ENCODE results near the gene FABP1.

FABP1 gene

DNA sequence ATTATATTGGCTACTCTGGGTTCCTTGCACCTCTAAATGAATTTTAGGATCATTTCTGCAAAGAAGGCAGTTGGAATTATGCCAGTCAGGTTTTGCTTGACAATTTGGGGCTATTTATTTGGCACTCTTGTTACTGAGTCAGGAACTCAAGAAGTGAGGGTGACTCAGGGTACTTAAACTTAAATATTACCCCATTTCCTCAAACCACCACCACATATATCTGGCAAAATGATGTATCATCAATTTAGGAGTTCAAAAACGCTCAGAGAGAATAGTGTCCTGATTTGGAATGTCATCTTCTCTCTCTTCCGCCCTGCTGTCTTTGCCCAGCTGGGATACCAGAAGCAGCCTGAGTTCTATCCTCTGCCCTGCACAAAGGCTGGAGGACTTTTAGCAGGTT, 39.9 kb upstream of the FABP1 start:
- DNase-seq (ENCODE audit: low read depth), result no peak
- TF ChIP-seq, protein P1, sequence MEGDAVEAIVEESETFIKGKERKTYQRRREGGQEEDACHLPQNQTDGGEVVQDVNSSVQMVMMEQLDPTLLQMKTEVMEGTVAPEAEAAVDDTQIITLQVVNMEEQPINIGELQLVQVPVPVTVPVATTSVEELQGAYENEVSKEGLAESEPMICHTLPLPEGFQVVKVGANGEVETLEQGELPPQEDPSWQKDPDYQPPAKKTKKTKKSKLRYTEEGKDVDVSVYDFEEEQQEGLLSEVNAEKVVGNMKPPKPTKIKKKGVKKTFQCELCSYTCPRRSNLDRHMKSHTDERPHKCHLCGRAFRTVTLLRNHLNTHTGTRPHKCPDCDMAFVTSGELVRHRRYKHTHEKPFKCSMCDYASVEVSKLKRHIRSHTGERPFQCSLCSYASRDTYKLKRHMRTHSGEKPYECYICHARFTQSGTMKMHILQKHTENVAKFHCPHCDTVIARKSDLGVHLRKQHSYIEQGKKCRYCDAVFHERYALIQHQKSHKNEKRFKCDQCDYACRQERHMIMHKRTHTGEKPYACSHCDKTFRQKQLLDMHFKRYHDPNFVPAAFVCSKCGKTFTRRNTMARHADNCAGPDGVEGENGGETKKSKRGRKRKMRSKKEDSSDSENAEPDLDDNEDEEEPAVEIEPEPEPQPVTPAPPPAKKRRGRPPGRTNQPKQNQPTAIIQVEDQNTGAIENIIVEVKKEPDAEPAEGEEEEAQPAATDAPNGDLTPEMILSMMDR (conservative IDR thresholded peaks at IDR 0.05; ENCODE audit: low read depth, low read length), result no peak
- no peak overlapping the region for H3K4me3 ChIP-seq (ENCODE audit: low read depth, low read length)

DNA sequence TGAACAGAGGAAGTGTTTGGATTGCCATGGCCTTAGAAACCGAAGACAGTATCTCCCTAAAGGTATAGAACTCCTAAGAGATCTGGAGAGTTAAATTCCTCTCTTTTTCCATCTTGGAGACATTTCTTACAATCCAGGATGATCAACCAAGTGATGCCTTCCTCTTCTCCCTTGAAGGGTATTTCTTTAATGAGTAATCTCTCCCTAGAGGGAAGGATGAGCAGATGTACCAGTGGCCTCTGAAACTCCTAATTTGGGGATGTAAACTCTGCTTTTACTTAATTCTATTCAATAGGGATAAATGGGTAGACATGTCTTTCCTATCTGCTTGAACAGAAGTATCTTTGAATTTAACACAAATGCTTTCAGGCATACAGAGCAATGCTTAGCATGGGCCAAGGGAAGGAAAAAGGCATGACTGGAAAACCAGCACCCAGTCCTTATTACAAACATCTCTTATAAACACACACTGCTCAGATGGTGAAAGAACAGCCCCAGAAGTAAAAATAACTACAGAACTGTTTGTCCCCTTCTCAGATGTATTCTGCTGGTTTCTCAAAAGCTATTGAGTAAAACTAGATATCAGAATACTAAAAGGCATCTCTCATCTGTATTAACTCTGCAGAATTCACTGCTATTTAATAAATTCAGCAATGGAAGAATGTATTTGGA, 37.6 kb upstream of the FABP1 start:
- no peak for DNase-seq (ENCODE audit: low read depth)
- TF ChIP-seq, protein P1 (conservative IDR thresholded peaks at IDR 0.05; ENCODE audit: low read depth, low read length), result no peak
- no peak overlapping the region for H3K4me3 ChIP-seq (ENCODE audit: low read depth, low read length)

DNA sequence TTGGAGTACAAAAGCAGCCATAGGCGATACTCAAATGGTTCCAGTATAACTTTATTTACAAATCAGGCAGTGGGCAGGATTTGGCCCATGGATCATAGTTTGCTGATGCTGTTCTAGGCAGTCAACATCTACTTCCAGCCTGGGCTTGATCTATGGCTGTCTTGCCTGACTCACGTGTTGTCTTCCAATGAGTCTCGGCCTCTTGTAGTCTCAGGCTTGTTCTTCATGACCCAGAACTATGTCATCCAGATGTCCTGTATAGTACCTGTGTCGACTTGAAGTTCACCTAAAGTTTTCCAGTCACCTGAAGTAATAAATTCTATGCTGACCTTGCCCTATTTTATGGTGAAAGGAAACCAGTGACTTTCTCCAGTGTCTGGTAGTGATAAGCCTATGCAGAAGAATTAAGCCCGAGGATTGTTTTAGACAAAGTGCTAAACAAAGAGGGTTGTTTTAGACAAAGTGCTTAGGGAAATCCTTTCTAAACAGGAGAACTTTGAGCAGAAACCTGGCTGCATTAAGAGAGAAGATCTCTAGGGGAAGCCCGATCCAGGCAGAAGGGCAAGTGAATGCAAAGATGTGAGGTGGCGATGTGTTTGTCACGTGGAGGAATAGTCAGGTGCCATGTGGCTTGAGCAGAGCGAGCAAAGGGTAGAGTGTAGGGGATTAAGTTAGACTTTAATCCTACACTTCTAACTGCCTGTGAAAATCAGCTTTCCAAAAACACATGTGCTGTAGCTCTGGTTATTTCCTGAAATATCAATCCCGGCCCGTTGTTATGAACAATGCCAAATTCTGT, 33.8 kb upstream of the FABP1 start:
- TF ChIP-seq, protein P1 (conservative IDR thresholded peaks at IDR 0.05; ENCODE audit: low read depth, low read length), result no peak

DNA sequence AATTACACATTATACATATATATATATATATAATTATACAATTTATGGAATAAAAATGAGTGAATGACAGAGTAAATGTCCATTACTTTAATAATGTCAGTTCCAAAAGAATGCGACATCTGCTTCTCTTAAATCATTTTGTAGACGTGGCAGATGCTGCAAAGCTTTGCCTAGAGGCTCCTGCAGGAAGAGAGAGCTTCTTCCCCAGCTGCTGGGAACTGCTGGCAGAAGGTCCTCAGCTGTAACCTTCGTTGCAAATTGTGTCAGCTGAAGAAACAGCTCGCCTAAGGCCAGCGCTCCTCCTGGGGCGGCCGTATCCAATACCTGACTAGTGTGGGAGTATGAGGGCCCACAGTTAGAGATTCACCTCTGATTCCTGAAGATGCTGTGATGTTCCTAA, 32.7 kb upstream of the FABP1 start:
- no peak for DNase-seq (ENCODE audit: low read depth)
- TF ChIP-seq, protein P1 (conservative IDR thresholded peaks at IDR 0.05; ENCODE audit: low read depth, low read length), result no peak
- no peak overlapping the region for H3K4me3 ChIP-seq (ENCODE audit: low read depth, low read length)

More for the DNA sequence above, 33.8 kb upstream of the FABP1 start:
- no peak for DNase-seq (ENCODE audit: low read depth)
- H3K4me3 ChIP-seq (ENCODE audit: low read depth, low read length), result no peak overlapping the region

DNA sequence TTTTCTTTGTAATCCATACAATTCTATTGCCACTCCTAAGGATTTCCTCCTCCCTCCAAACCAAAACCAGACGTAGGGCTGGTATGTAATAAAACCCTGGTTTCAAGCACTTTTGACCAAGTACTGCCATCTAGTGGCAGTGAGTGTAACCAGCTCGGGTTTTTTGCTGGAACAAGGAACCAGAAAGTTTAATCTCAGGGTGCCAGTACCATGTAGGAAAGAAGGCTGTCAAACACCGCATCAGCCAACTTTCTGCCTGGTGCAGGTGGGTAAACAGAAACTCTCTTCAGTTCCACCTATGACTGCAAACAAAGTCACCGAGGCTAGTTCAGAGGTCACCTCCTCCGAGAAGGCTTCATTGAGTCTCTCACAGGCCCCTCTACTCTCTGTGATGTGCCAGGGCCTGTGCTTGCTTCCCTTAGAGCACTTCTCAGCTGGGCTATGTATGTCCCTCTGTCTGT, 32.1 kb upstream of the FABP1 start:
- peak; percentile 84 for DNase-seq (ENCODE audit: low read depth)
- H3K4me3 ChIP-seq (ENCODE audit: low read depth, low read length), result no peak overlapping the region
- TF ChIP-seq, protein P1 (conservative IDR thresholded peaks at IDR 0.05; ENCODE audit: low read depth, low read length), result peak; percentile 91

DNA sequence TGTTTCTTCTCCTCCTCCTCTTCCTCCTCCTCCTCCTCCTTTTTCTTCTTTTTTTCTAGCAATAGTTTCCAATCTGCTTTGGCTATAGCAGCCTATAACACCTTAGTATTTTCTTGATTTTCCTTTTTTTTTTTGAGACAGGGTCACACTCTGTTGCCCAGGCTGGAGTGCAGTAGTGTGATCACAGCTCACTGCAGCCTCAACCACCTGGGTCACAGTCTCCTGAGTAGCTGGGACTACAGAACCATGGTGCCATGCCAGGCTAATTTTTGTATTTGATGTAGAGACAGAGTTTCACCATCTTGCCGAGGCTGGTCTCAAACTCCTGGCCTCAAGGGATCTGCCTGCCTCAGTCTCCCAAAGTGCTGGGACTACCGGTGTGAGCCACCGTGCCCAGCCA, 31.6 kb upstream of the FABP1 start:
- no peak overlapping the region for H3K4me3 ChIP-seq (ENCODE audit: low read depth, low read length)
- TF ChIP-seq, protein P1 (conservative IDR thresholded peaks at IDR 0.05; ENCODE audit: low read depth, low read length), result no peak
- no peak for DNase-seq (ENCODE audit: low read depth)
